Naive thymus-derived CD4-positive, alpha-beta T cell (primary cell): ENCODE measurements around the gene MMUT. TPM values are rescaled to one million over a fixed set of nuclear protein-coding genes. Genes with fewer than 3 reads are reported as not detected.
"Not testable (repeated sequence)": the region's sequence is repeated elsewhere in the genome, so short reads cannot be mapped to it uniquely, and the experiment has no call there.

ENCODE experiments used
- ATAC-seq: fragments of 150-1000 bp; cut with Tn5 transposase; 2 replicates; pipeline ENCODE4 v1.10.0; 2021; ENCODE audit warnings: mild to moderate bottlenecking, moderate library complexity
- CTCF ChIA-PET: fragments of 350-600 bp; sonication (Branson Sonifier 250); formaldehyde crosslinking; loops from one replicate; lab custom pipeline; 2021; ENCODE audit warnings: antibody characterized with exemption; lab: Charles Lee
- POLR2A ChIA-PET: fragments of 350-600 bp; sonication (Branson Sonifier 250); formaldehyde crosslinking; loops from one replicate; lab custom pipeline; 2021; ENCODE audit warnings: antibody characterized with exemption, inconsistent platforms; lab: Charles Lee
- DNase-seq, 9 donors: peaks; one replicate each; pipeline versions ENCODE4 v3.0.0 to v3.0.0-alpha.2; 2020 to 2022; ENCODE audit warnings: mixed read lengths in 1 of 9
- H3K27ac ChIP-seq: one replicate; pipeline ENCODE4 v1.7.0; 2013; ENCODE audit warnings: mild to moderate bottlenecking, low read depth, low read length, moderate library complexity
- H3K27me3 ChIP-seq, 2 donors: one replicate each; pipeline ENCODE4 v1.7.0; 2013; ENCODE audit warnings: low read length in 2 of 2, mild to moderate bottlenecking in 2 of 2, moderate library complexity in 2 of 2; ENCODE audit not compliant: control insufficient read depth in 2 of 2, insufficient read depth in 2 of 2
- H3K36me3 ChIP-seq, 3 experiments: 1 replicate in 2 of 3; 2 replicates in 1 of 3; pipeline ENCODE4 v1.7.0; 2013; ENCODE audit warnings: low read length in 3 of 3, mild to moderate bottlenecking in 3 of 3, moderate library complexity in 1 of 3; ENCODE audit not compliant: insufficient read depth in 3 of 3, control insufficient read depth in 2 of 3
- H3K4me1 ChIP-seq, 2 donors: one replicate each; pipeline ENCODE4 v1.7.0; 2013; ENCODE audit warnings: low read length in 2 of 2, mild to moderate bottlenecking in 2 of 2, moderate library complexity in 1 of 2; ENCODE audit not compliant: control insufficient read depth in 2 of 2, insufficient read depth in 2 of 2
- H3K4me3 ChIP-seq: 2 replicates; pipeline ENCODE4 v1.7.0; 2013; ENCODE audit warnings: mild to moderate bottlenecking, low read length
- H3K9me3 ChIP-seq, 3 experiments: 1 replicate in 2 of 3; 2 replicates in 1 of 3; pipeline ENCODE4 v1.7.0; 2013; ENCODE audit warnings: low read length in 3 of 3; ENCODE audit not compliant: control insufficient read depth in 2 of 3
- H3K27ac Mint-ChIP-seq, 9 donors: one replicate each; pipeline ENCODE4 v1.8.0; 2020 to 2022; ENCODE audit warnings: mixed read lengths in 9 of 9, mild to moderate bottlenecking in 8 of 9, moderate library complexity in 5 of 9, inconsistent platforms in 2 of 9
- H3K27me3 Mint-ChIP-seq, 5 donors: one replicate each; pipeline ENCODE4 v1.8.0; 2021 to 2022; ENCODE audit warnings: mixed read lengths in 5 of 5, mild to moderate bottlenecking in 1 of 5
- H3K36me3 Mint-ChIP-seq, 5 donors: one replicate each; pipeline ENCODE4 v1.8.0; 2020 to 2022; ENCODE audit warnings: mixed read lengths in 5 of 5, mild to moderate bottlenecking in 3 of 5, inconsistent platforms in 1 of 5
- H3K4me1 Mint-ChIP-seq, 7 donors: one replicate each; pipeline ENCODE4 v1.8.0; 2020 to 2022; ENCODE audit warnings: mixed read lengths in 7 of 7, mild to moderate bottlenecking in 3 of 7, inconsistent platforms in 1 of 7
- H3K4me3 Mint-ChIP-seq, 10 donors: one replicate each; pipeline ENCODE4 v1.8.0; 2020 to 2022; ENCODE audit warnings: mild to moderate bottlenecking in 10 of 10, mixed read lengths in 10 of 10, moderate library complexity in 6 of 10, inconsistent platforms in 2 of 10
- H3K9me3 Mint-ChIP-seq, 11 donors: one replicate each; pipeline ENCODE4 v1.8.0; 2020 to 2022; ENCODE audit warnings: mixed read lengths in 11 of 11, mild to moderate bottlenecking in 4 of 11, inconsistent platforms in 1 of 11, moderate library complexity in 1 of 11
- intact Hi-C, 2 donors: fragments of 100-400 bp; cut with micrococcal nuclease; formaldehyde crosslinking; loops; one replicate each; pipeline ENCODE4 v1.15.1; 2023
- polyA plus RNA-seq, 2 donors: library from polyadenylated mRNA; unstranded; fragments of 300-500 nt; fragmentation: Illumina TruSeq; gene quantifications; one replicate each; pipeline ENCODE4 v1.2.3, GENCODE V29; 2021
- total RNA-seq, 6 experiments: library from RNA in 5 of 6; stranded (reverse) in 5 of 6; gene quantifications; 1 replicate in 5 of 6; 2 replicates in 1 of 6; pipeline ENCODE4 v1.2.3 and lab custom pipeline; 2021 to 2026

The MMUT gene
- total and polyA plus RNA-seq, 7 experiments from 2014 or later, result 6.5 to 15.4 (median 12.4) TPM

DNA sequence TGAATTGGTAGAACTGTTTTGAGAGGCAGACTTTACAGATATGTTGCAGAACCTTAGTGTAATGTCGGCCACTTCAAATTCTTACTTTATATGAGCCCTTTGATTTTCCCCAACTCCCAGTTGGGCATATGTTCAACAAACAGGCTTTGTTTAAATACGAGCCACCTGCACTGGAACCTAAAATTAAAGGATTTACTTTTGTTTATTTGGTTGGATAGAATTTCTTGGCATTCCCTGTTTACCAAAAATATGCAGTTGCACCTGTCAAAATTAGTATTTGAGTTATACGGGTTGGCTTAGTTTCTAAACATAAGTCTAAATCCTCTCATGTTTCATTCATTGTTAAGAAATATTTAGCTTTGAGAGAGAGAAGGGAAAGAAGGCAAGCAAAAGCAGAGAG lies 34.3 kb upstream of the MMUT start:
- H3K27me3 ChIP-seq, result no peaks in the 10 kb centered on the region
- H3K4me3 ChIP-seq, result no peak overlapping the region
- H3K4me1 Mint-ChIP-seq, result no peaks in the 10 kb centered on the region
- no peaks in the 10 kb centered on the region for H3K4me1 ChIP-seq
- intact Hi-C loops, result no loop called here
- H3K27me3 Mint-ChIP-seq, result peaks cover 0 to 6% (median 0%) of the 10 kb centered on the region in 5 donors
- H3K27ac Mint-ChIP-seq, result no peak overlapping the region
- no peaks in the 10 kb centered on the region for H3K36me3 ChIP-seq
- no peaks in the 10 kb centered on the region for H3K9me3 ChIP-seq
- H3K36me3 Mint-ChIP-seq, result peaks cover 0 to 27% (median 4%) of the 10 kb centered on the region in 5 donors
- ChIA-PET POLR2A (no interaction called here), CTCF (no interaction called here)
- no peak for DNase-seq
- H3K9me3 Mint-ChIP-seq, result no peaks in the 10 kb centered on the region
- H3K27ac ChIP-seq, result no peak overlapping the region
- ATAC-seq, result no peak
- no peak overlapping the region for H3K4me3 Mint-ChIP-seq

DNA sequence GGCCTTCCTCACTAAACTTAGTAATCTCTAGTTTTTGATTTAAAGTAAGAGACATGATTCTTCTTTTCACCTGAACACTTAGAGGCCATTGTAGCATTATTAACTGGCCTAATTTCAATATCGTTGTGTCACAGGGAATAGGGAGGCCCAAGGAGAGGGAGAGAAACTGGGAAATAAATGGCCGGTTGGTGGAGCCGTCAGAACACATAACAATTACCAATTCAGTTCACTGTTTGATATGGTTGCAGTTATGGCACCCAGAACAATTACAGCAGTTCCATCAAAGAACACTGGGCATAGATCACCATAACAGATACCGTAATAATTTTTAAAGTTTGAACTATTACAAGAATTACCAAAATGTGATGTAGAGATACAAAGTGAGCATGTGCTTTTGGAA lies 27.6 kb upstream of the MMUT start:
- ChIA-PET POLR2A (no interaction called here), CTCF (no interaction called here)
- Mint-ChIP-seq H3K4me1 (no peaks in the 10 kb centered on the region), H3K9me3 (no peaks in the 10 kb centered on the region), H3K27ac (no peak overlapping the region), H3K27me3 (no peaks in the 10 kb centered on the region), H3K36me3 (peaks cover 6 to 74% (median 24%) of the 10 kb centered on the region in 5 donors), H3K4me3 (no peak overlapping the region)
- Histone ChIP-seq H3K27me3 (no peaks in the 10 kb centered on the region), H3K9me3 (no peaks in the 10 kb centered on the region), H3K36me3 (peaks cover 0 to 7% (median 0%) of the 10 kb centered on the region in 3 experiments), H3K27ac (no peak overlapping the region), H3K4me3 (no peak overlapping the region), H3K4me1 (no peaks in the 10 kb centered on the region)
- intact Hi-C loops, result no loop called here
- ATAC-seq (no peak), DNase-seq (no peak)

DNA sequence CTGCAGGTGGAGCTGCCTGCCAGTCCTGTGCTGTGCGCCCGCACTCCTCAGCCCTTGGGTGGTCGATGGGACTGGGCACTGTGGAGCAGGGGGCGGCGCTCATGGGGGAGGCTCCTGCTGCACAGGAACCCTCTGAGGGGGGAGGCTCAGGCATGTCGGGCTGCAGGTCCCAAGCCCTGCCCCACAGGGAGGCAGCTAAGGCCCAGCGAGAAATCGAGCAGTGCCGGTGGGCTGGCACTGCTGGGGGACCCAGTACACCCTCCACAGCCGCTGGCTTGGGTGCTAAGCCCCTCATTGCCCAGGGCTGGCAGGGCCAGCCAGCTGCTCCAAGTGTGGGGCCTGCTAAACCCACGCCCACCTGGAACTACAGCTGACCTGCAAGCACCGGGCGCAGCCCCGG lies 20.3 kb upstream of the MMUT start:
- intact Hi-C loops, H3K27me3 ChIP-seq, H3K4me3 ChIP-seq, H3K4me1 Mint-ChIP-seq, ATAC-seq, H3K27me3 Mint-ChIP-seq, POLR2A ChIA-PET, H3K9me3 Mint-ChIP-seq, DNase-seq, H3K9me3 ChIP-seq, H3K27ac Mint-ChIP-seq, H3K36me3 ChIP-seq, CTCF ChIA-PET, H3K27ac ChIP-seq, H3K4me1 ChIP-seq, H3K4me3 Mint-ChIP-seq: not testable (repeated sequence)
- peaks cover 7 to 50% (median 20%) of the 10 kb centered on the region in 5 donors for H3K36me3 Mint-ChIP-seq

DNA sequence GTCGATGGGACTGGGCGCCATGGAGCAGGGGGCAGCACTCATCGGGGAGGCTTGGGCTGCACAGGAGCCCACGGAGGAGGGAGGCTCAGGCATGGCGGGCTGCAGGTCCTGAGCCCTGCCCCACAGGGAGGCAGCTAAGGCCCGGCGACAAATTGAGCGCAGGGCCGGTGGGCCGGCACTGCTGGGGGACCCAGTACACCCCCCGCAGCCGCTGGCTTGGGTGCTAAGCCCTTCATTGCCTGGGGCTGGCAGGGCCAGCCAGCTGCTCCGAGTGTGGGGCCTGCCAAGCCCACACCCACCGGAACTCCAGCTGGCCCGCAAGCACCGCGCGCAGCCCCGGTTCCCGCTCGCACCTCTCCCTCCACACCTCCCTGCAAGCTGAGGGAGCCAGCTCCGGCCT lies 18.8 kb upstream of the MMUT start:
- H3K27ac Mint-ChIP-seq, H3K4me1 Mint-ChIP-seq, H3K9me3 Mint-ChIP-seq, POLR2A ChIA-PET, H3K9me3 ChIP-seq, DNase-seq, H3K27me3 ChIP-seq, CTCF ChIA-PET, H3K36me3 ChIP-seq, H3K4me3 ChIP-seq, H3K4me3 Mint-ChIP-seq, ATAC-seq, H3K4me1 ChIP-seq, intact Hi-C loops, H3K27me3 Mint-ChIP-seq, H3K27ac ChIP-seq: not testable (repeated sequence)
- H3K36me3 Mint-ChIP-seq, result peaks cover 7 to 48% (median 16%) of the 10 kb centered on the region in 5 donors

DNA sequence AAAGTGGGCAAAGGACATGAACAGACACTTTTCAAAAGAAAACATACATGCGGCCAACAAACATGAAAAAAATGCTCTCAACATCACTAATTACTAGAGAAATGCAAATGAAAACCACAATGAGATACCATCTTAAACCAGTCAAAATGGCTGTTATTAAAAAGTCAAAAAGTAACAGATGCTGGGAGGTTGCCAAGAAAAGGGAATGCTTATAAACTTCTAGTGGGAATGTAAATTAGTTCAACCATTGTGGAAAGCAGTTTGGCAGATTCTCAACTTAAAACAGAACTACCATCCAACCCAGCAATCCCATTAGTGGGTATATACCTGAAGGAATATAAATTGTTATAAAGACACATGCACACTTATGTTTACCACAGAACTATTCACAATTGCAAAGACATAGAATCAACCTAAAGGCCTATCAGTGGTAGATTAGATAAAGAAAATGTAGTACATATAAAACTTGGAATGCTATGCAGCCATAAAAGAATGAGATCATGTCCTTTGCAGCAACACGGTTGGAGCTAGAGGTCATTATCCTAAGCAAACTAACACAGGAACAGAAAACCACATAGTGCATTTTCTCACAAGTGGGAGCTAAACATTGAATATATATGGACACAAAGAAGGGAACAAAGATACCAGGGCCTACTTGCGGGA lies 16.4 kb upstream of the MMUT start:
- Histone ChIP-seq H3K4me3 (no peak overlapping the region), H3K9me3 (no peaks in the 10 kb centered on the region), H3K27ac (no peak overlapping the region), H3K27me3 (no peaks in the 10 kb centered on the region), H3K36me3 (no peaks in the 10 kb centered on the region), H3K4me1 (no peaks in the 10 kb centered on the region)
- Mint-ChIP-seq H3K27me3 (no peaks in the 10 kb centered on the region), H3K4me3 (no peak overlapping the region), H3K9me3 (no peaks in the 10 kb centered on the region), H3K27ac (no peak overlapping the region), H3K4me1 (peaks cover 0 to 5% (median 0%) of the 10 kb centered on the region in 7 donors), H3K36me3 (peaks cover 9 to 50% (median 21%) of the 10 kb centered on the region in 5 donors)
- ChIA-PET CTCF (no interaction called here), POLR2A (no interaction called here)
- intact Hi-C loops, result no loop called here
- DNase-seq (no peak), ATAC-seq (no peak)

DNA sequence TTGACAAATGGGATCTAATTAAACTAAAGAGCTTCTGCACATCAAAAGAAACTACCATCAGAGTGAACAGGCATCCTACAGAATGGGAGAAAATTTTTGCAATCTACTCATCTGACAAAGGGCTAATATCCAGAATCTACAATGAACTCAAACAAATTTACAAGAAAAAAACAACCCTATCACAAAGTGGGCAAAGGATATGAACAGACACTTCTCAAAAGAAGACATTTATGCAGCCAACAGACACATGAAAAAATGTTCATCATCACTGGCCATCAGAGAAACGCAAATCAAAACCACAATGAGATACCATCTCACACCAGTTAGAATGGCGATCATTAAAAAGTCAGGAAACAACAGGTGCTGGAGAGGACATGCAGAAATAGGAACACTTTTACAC lies 13.5 kb upstream of the MMUT start:
- H3K4me3 Mint-ChIP-seq, H3K9me3 ChIP-seq, H3K4me1 ChIP-seq, CTCF ChIA-PET, H3K27me3 Mint-ChIP-seq, H3K4me1 Mint-ChIP-seq, H3K27ac Mint-ChIP-seq, DNase-seq, H3K36me3 ChIP-seq, ATAC-seq, H3K27me3 ChIP-seq, H3K4me3 ChIP-seq, H3K27ac ChIP-seq, H3K9me3 Mint-ChIP-seq, POLR2A ChIA-PET, intact Hi-C loops: not testable (repeated sequence)
- peaks cover 24 to 66% (median 47%) of the 10 kb centered on the region in 5 donors for H3K36me3 Mint-ChIP-seq

DNA sequence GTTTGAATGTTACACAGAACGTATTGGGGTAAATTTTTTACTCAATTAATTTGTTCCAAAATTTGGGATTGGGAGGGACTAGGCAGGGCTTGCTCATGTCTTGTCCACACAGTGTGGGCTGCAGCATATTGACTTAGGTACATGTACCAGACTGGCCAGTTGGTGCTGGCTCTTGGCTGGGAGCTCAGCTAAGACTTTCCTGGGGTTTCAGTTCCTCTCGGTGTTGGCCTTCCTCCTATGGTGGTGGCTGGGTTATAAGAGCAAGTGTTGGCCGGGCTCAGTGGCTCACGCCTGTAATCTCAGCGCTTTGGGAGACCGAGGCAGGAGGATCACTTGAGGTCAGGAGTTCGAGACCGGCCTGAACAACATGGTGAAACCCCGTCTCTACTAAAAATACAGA lies 5.0 kb upstream of the MMUT start:
- peaks cover 0 to 31% (median 17%) of the 10 kb centered on the region in 5 donors for H3K36me3 Mint-ChIP-seq
- H3K27ac ChIP-seq, result no peak overlapping the region
- no peak for ATAC-seq
- H3K4me1 ChIP-seq, result no peaks in the 10 kb centered on the region
- H3K4me1 Mint-ChIP-seq, result peaks cover 15 to 34% (median 28%) of the 10 kb centered on the region in 7 donors
- no peak for DNase-seq
- no peaks in the 10 kb centered on the region for H3K9me3 ChIP-seq
- intact Hi-C loops, result no loop called here
- H3K36me3 ChIP-seq, result peaks cover 0 to 2% (median 0%) of the 10 kb centered on the region in 3 experiments
- ChIA-PET POLR2A (no interaction called here), CTCF (no interaction called here)
- H3K27me3 Mint-ChIP-seq, result no peaks in the 10 kb centered on the region
- no peaks in the 10 kb centered on the region for H3K9me3 Mint-ChIP-seq
- no peak overlapping the region for H3K4me3 Mint-ChIP-seq
- H3K27me3 ChIP-seq, result no peaks in the 10 kb centered on the region
- H3K27ac Mint-ChIP-seq, result no peak overlapping the region
- H3K4me3 ChIP-seq, result no peak overlapping the region
